ENCODE data around the gene MAP3K21. TPM values are rescaled to one million over a fixed set of nuclear protein-coding genes. Genes with fewer than 3 reads are reported as not detected.

MAP3K21 gene
- total and polyA plus RNA-seq, 7 experiments from 2014 or later = 0.12 to 1.0 (median 0.82) TPM

DNA sequence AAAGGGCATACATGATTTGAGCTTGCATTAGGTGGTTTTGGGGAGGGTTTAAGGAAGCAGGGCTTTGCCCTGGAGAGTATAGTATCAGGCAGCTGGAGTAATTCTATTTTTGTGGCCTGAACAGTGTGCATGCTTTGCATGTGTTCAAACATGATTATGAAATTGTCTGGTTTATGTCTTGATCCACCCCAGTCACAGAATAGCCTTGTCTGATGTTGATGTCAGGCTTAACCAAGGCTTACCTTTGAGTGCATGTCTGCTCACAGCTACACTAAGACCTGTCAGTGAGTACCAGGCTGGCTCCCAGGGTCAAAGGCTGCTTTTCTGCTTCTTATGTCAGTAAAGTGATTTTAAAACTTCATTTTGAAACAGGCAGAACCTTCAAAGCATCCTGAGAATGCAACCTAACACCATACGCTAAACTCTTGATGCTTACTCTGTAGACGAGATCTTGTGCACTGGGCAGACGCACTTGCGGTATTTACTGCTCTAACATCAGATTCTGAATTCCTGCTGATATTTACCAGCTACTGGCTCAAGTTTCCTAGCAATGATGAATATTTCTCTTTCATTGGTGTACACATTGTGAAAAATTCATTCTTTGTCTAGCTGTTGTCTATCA lies 78.9 kb downstream of the MAP3K21 start:
- H3K36me3 ChIP-seq (ENCODE audit: control insufficient read depth in 2 of 3, insufficient read depth in 3 of 3, low read length in 3 of 3) = no peaks in the 10 kb centered on the region
- peaks cover 13 to 30% (median 20%) of the 10 kb centered on the region in 5 donors for H3K27me3 Mint-ChIP-seq
- POLR2A ChIA-PET = no interaction called here
- peak overlapping the region in 1 of 10 donors; percentile 46 for H3K4me3 Mint-ChIP-seq
- no peak for DNase-seq
- H3K9me3 ChIP-seq (ENCODE audit: control insufficient read depth in 2 of 3, low read length in 3 of 3) = no peaks in the 10 kb centered on the region
- no peak overlapping the region for H3K27ac ChIP-seq (ENCODE audit: low read depth, low read length)
- peaks cover 0 to 3% of the 10 kb centered on the region in 2 donors for H3K27me3 ChIP-seq (ENCODE audit: control insufficient read depth in 2 of 2, insufficient read depth in 2 of 2, low read length in 2 of 2)
- intact Hi-C loops (cut with micrococcal nuclease) = no loop called here
- CTCF ChIA-PET = no interaction called here
- peaks cover 6 to 35% (median 11%) of the 10 kb centered on the region in 11 donors for H3K9me3 Mint-ChIP-seq
- peaks cover 0 to 32% (median 0%) of the 10 kb centered on the region in 7 donors for H3K4me1 Mint-ChIP-seq
- ATAC-seq = no peak
- H3K4me1 ChIP-seq (ENCODE audit: control insufficient read depth in 2 of 2, insufficient read depth in 2 of 2, low read length in 2 of 2) = no peaks in the 10 kb centered on the region
- H3K27ac Mint-ChIP-seq = peak overlapping the region in 1 of 9 donors; percentile 75
- no peak overlapping the region for H3K4me3 ChIP-seq (ENCODE audit: low read length)
- peaks cover 0 to 15% (median 0%) of the 10 kb centered on the region in 5 donors for H3K36me3 Mint-ChIP-seq

- CTCF ChIA-PET = no interaction called here
- Histone ChIP-seq H3K27me3 (ENCODE audit: control insufficient read depth in 2 of 2, insufficient read depth in 2 of 2, low read length in 2 of 2) (no peaks in the 10 kb centered on the region), H3K9me3 (ENCODE audit: control insufficient read depth in 2 of 3, low read length in 3 of 3) (no peaks in the 10 kb centered on the region), H3K36me3 (ENCODE audit: control insufficient read depth in 2 of 3, insufficient read depth in 3 of 3, low read length in 3 of 3) (no peaks in the 10 kb centered on the region), H3K4me3 (ENCODE audit: low read length) (no peak overlapping the region), H3K4me1 (ENCODE audit: control insufficient read depth in 2 of 2, insufficient read depth in 2 of 2, low read length in 2 of 2) (no peaks in the 10 kb centered on the region), H3K27ac (ENCODE audit: low read depth, low read length) (no peak overlapping the region)
- Mint-ChIP-seq H3K27me3 (peaks cover 11 to 36% (median 20%) of the 10 kb centered on the region in 5 donors), H3K4me3 (peak overlapping the region in 1 of 10 donors; percentile 46), H3K4me1 (peaks cover 0 to 32% (median 0%) of the 10 kb centered on the region in 7 donors), H3K36me3 (peaks cover 0 to 15% (median 0%) of the 10 kb centered on the region in 5 donors), H3K9me3 (peaks cover 6 to 35% (median 11%) of the 10 kb centered on the region in 11 donors), H3K27ac (peak overlapping the region in 1 of 9 donors; percentile 75)
- intact Hi-C loops (cut with micrococcal nuclease) = no loop called here
- POLR2A ChIA-PET = no interaction called here
- ATAC-seq = no peak
- DNase-seq = no peak
These were observed 79.6 kb downstream of the MAP3K21 start for GRCh38 chr1:233406994-233407631.

DNA sequence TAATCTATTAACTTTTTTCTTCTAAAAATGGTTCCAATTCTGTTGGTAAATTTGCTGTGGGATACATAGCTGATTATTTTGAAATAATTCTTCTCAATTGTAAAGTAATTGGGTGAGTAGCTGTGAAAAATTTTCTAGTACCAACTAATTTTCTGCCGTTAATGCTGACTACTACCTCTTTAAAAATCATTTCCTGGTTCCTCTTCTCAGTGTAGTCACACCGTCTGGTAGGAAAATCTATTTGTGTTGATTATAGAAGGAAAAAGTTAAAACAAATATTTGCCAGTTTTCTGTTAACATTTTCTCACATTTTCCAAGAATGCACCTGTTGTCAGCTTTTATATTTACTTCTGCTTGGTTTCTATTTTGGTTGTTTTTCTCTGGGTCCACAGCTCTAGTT lies 82.0 kb downstream of the MAP3K21 start:
- peaks cover 0 to 32% (median 0%) of the 10 kb centered on the region in 7 donors for H3K4me1 Mint-ChIP-seq
- CTCF ChIA-PET = no interaction called here
- no peak overlapping the region for H3K27ac Mint-ChIP-seq
- no peak overlapping the region for H3K27ac ChIP-seq (ENCODE audit: low read depth, low read length)
- no peak overlapping the region for H3K4me3 ChIP-seq (ENCODE audit: low read length)
- peaks cover 6 to 34% (median 20%) of the 10 kb centered on the region in 5 donors for H3K27me3 Mint-ChIP-seq
- no peak for ATAC-seq
- peaks cover 0 to 11% (median 0%) of the 10 kb centered on the region in 5 donors for H3K36me3 Mint-ChIP-seq
- POLR2A ChIA-PET = no interaction called here
- peaks cover 4 to 31% (median 11%) of the 10 kb centered on the region in 11 donors for H3K9me3 Mint-ChIP-seq
- intact Hi-C loops (cut with micrococcal nuclease) = no loop called here
- H3K27me3 ChIP-seq (ENCODE audit: control insufficient read depth in 2 of 2, insufficient read depth in 2 of 2, low read length in 2 of 2) = peaks cover 0 to 6% of the 10 kb centered on the region in 2 donors
- DNase-seq = no peak
- H3K9me3 ChIP-seq (ENCODE audit: control insufficient read depth in 2 of 3, low read length in 3 of 3) = no peaks in the 10 kb centered on the region
- no peaks in the 10 kb centered on the region for H3K36me3 ChIP-seq (ENCODE audit: control insufficient read depth in 2 of 3, insufficient read depth in 3 of 3, low read length in 3 of 3)
- no peaks in the 10 kb centered on the region for H3K4me1 ChIP-seq (ENCODE audit: control insufficient read depth in 2 of 2, insufficient read depth in 2 of 2, low read length in 2 of 2)
- no peak overlapping the region for H3K4me3 Mint-ChIP-seq

- ChIA-PET POLR2A (no interaction called here), CTCF (no interaction called here)
These were observed 83.4 kb downstream of the MAP3K21 start for GRCh38 chr1:233410906-233411305.

GRCh38 chr1:233412812-233413211 lies 85.3 kb downstream of the MAP3K21 start:
- H3K27ac ChIP-seq (ENCODE audit: low read depth, low read length) = no peak overlapping the region
- intact Hi-C loops (cut with micrococcal nuclease) = no loop called here
- Mint-ChIP-seq H3K36me3 (peaks cover 0 to 9% (median 0%) of the 10 kb centered on the region in 5 donors), H3K27ac (no peak overlapping the region), H3K4me3 (no peak overlapping the region), H3K9me3 (peaks cover 2 to 18% (median 12%) of the 10 kb centered on the region in 11 donors), H3K27me3 (peaks cover 9 to 39% (median 27%) of the 10 kb centered on the region in 5 donors), H3K4me1 (peaks cover 0 to 11% (median 0%) of the 10 kb centered on the region in 7 donors)
- CTCF ChIA-PET = no interaction called here
- POLR2A ChIA-PET = no interaction called here
- H3K27me3 ChIP-seq (ENCODE audit: control insufficient read depth in 2 of 2, insufficient read depth in 2 of 2, low read length in 2 of 2) = peaks cover 0 to 6% of the 10 kb centered on the region in 2 donors
- H3K4me3 ChIP-seq (ENCODE audit: low read length) = no peak overlapping the region
- H3K4me1 ChIP-seq (ENCODE audit: control insufficient read depth in 2 of 2, insufficient read depth in 2 of 2, low read length in 2 of 2) = no peaks in the 10 kb centered on the region
- ATAC-seq = no peak
- no peaks in the 10 kb centered on the region for H3K9me3 ChIP-seq (ENCODE audit: control insufficient read depth in 2 of 3, low read length in 3 of 3)
- no peaks in the 10 kb centered on the region for H3K36me3 ChIP-seq (ENCODE audit: control insufficient read depth in 2 of 3, insufficient read depth in 3 of 3, low read length in 3 of 3)
- DNase-seq = no peak

More at GRCh38 chr1:233410906-233411305, 83.4 kb downstream of the MAP3K21 start:
- Histone ChIP-seq H3K36me3 (ENCODE audit: control insufficient read depth in 2 of 3, insufficient read depth in 3 of 3, low read length in 3 of 3) (no peaks in the 10 kb centered on the region), H3K27ac (ENCODE audit: low read depth, low read length) (no peak overlapping the region), H3K4me1 (ENCODE audit: control insufficient read depth in 2 of 2, insufficient read depth in 2 of 2, low read length in 2 of 2) (no peaks in the 10 kb centered on the region), H3K4me3 (ENCODE audit: low read length) (no peak overlapping the region), H3K9me3 (ENCODE audit: control insufficient read depth in 2 of 3, low read length in 3 of 3) (no peaks in the 10 kb centered on the region), H3K27me3 (ENCODE audit: control insufficient read depth in 2 of 2, insufficient read depth in 2 of 2, low read length in 2 of 2) (peaks cover 0 to 6% of the 10 kb centered on the region in 2 donors)
- Mint-ChIP-seq H3K4me1 (peaks cover 0 to 28% (median 0%) of the 10 kb centered on the region in 7 donors), H3K36me3 (peaks cover 0 to 11% (median 0%) of the 10 kb centered on the region in 5 donors), H3K27me3 (peaks cover 12 to 45% (median 24%) of the 10 kb centered on the region in 5 donors), H3K9me3 (peaks cover 4 to 28% (median 14%) of the 10 kb centered on the region in 11 donors), H3K4me3 (no peak overlapping the region), H3K27ac (no peak overlapping the region)
- intact Hi-C loops (cut with micrococcal nuclease) = no loop called here
- ATAC-seq = no peak
- DNase-seq = no peak

GRCh38 chr1:233421293-233421692 lies 93.8 kb downstream of the MAP3K21 start:
- CTCF ChIA-PET = no interaction called here
- Histone ChIP-seq H3K4me1 (ENCODE audit: control insufficient read depth in 2 of 2, insufficient read depth in 2 of 2, low read length in 2 of 2) (no peaks in the 10 kb centered on the region), H3K27ac (ENCODE audit: low read depth, low read length) (no peak overlapping the region), H3K36me3 (ENCODE audit: control insufficient read depth in 2 of 3, insufficient read depth in 3 of 3, low read length in 3 of 3) (no peaks in the 10 kb centered on the region), H3K4me3 (ENCODE audit: low read length) (no peak overlapping the region), H3K27me3 (ENCODE audit: control insufficient read depth in 2 of 2, insufficient read depth in 2 of 2, low read length in 2 of 2) (no peaks in the 10 kb centered on the region), H3K9me3 (ENCODE audit: control insufficient read depth in 2 of 3, low read length in 3 of 3) (no peaks in the 10 kb centered on the region)
- DNase-seq (no peak), ATAC-seq (no peak)
- POLR2A ChIA-PET = no interaction called here
- H3K27ac Mint-ChIP-seq = no peak overlapping the region
- H3K4me1 Mint-ChIP-seq = no peaks in the 10 kb centered on the region
- H3K4me3 Mint-ChIP-seq = no peak overlapping the region
- peaks cover 0 to 7% (median 0%) of the 10 kb centered on the region in 11 donors for H3K9me3 Mint-ChIP-seq
- no peaks in the 10 kb centered on the region for H3K36me3 Mint-ChIP-seq
- H3K27me3 Mint-ChIP-seq = peaks cover 22 to 44% (median 32%) of the 10 kb centered on the region in 5 donors
- intact Hi-C loops (cut with micrococcal nuclease) = no loop called here

Measured in naive thymus-derived CD4-positive, alpha-beta T cell (primary cell).